NCI-H345 treated with DMSO at 0.1 percent for 48 hours (cell line): ENCODE measurements around the gene TAF11L5.
"Not testable (repeated sequence)": the region's sequence is repeated elsewhere in the genome, so short reads cannot be mapped to it uniquely, and the experiment has no call there.

Experiments used
- DNase-seq: peaks from one replicate; lab custom pipeline; 2025; ENCODE audit not compliant: unreplicated experiment; lab: John Stamatoyannopoulos, UW

TAF11L5 gene

GRCh38 chr5:17524935-17525334, at the start of gene TAF11L5:
TSS of gene TAF11L5 (plus strand) at chr5:17525235.
- not testable (repeated sequence) for DNase-seq

- DNase-seq = no peak
Observed at GRCh38 chr5:17477043-17477442, 48.0 kb upstream of the TAF11L5 start.

- peak; percentile 69 for DNase-seq
Observed at GRCh38 chr5:17477573-17478265, 47.3 kb upstream of the TAF11L5 start.

GRCh38 chr5:17481378-17481777, 43.7 kb upstream of the TAF11L5 start:
- peak; percentile 1 for DNase-seq

GRCh38 chr5:17482790-17483189, 42.2 kb upstream of the TAF11L5 start:
- no peak for DNase-seq

- DNase-seq = not testable (repeated sequence)
Observed at GRCh38 chr5:17486464-17487173, 38.4 kb upstream of the TAF11L5 start.

- no peak for DNase-seq
Observed at GRCh38 chr5:17487174-17487512, 37.9 kb upstream of the TAF11L5 start.

GRCh38 chr5:17491257-17491656, 33.8 kb upstream of the TAF11L5 start:
- DNase-seq = not testable (repeated sequence)

GRCh38 chr5:17492770-17493169, 32.3 kb upstream of the TAF11L5 start:
- DNase-seq = no peak

- DNase-seq = no peak
Observed at GRCh38 chr5:17497446-17497845, 27.6 kb upstream of the TAF11L5 start.

- not testable (repeated sequence) for DNase-seq
Observed at GRCh38 chr5:17497931-17498330, 27.1 kb upstream of the TAF11L5 start, which contains the start of gene TAF11L2. TSS of gene TAF11L2 (plus strand) at chr5:17498231.

GRCh38 chr5:17511775-17512325, 13.2 kb upstream of the TAF11L5 start:
- DNase-seq = no peak

GRCh38 chr5:17517526-17517925, 7.5 kb upstream of the TAF11L5 start:
- DNase-seq = not testable (repeated sequence)

- DNase-seq = not testable (repeated sequence)
Observed at GRCh38 chr5:17518067-17518466, 7.0 kb upstream of the TAF11L5 start, which contains the start of gene TAF11L3. TSS of gene TAF11L3 (plus strand) at chr5:17518367.

- DNase-seq = not testable (repeated sequence)
Observed at GRCh38 chr5:17519508-17519907, 5.5 kb upstream of the TAF11L5 start.

- not testable (repeated sequence) for DNase-seq
Observed at GRCh38 chr5:17521501-17521900, 3.5 kb upstream of the TAF11L5 start, which contains the start of gene TAF11L4. TSS of gene TAF11L4 (plus strand) at chr5:17521801.

GRCh38 chr5:17526504-17526903, 1.5 kb downstream of the TAF11L5 start:
- DNase-seq = not testable (repeated sequence)

- not testable (repeated sequence) for DNase-seq
Observed at GRCh38 chr5:17528369-17528768, 3.3 kb downstream of the TAF11L5 start, which contains the start of gene TAF11L6. TSS of gene TAF11L6 (plus strand) at chr5:17528669.
